HL-60 (cell line): Measurements from ENCODE around the gene TOX3.

Experiments used
- POLR2AphosphoS5 ChIP-seq: IDR thresholded peaks from 2 replicates; pipeline ENCODE4 v1.6.1; 2012; ENCODE audit warnings: low read depth
- TF ChIP-seq, protein P1 (sequence below): IDR thresholded peaks from one replicate; pipeline ENCODE4 v1.5.1; 2011; ENCODE audit warnings: low read length, control low read depth, inconsistent platforms; ENCODE audit not compliant: insufficient read depth

DNA sequence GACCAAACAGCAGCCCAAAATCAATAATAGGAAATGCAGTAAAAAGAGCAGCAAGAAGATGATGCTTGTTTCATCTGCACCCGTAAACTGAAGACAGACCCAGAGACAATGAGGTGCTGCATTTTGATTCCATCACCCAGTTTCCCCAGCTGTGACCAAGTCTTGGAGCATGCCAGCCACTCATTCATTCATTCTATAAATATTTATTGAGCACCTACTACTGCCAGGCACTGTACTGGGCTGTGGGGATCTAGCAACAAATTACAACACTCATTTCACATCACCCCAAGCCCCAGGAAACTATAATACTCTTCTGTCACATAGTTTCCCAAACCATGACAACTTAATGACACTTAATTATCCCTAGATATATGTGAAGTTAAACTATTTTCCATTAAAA, 79.2 kb downstream of the TOX3 start:
- TF ChIP-seq, protein P1, sequence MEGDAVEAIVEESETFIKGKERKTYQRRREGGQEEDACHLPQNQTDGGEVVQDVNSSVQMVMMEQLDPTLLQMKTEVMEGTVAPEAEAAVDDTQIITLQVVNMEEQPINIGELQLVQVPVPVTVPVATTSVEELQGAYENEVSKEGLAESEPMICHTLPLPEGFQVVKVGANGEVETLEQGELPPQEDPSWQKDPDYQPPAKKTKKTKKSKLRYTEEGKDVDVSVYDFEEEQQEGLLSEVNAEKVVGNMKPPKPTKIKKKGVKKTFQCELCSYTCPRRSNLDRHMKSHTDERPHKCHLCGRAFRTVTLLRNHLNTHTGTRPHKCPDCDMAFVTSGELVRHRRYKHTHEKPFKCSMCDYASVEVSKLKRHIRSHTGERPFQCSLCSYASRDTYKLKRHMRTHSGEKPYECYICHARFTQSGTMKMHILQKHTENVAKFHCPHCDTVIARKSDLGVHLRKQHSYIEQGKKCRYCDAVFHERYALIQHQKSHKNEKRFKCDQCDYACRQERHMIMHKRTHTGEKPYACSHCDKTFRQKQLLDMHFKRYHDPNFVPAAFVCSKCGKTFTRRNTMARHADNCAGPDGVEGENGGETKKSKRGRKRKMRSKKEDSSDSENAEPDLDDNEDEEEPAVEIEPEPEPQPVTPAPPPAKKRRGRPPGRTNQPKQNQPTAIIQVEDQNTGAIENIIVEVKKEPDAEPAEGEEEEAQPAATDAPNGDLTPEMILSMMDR, result no peak
- no peak for TF ChIP-seq POLR2AphosphoS5
